Lower leg skin (tissue), 3 donors: ENCODE data around the gene ALPL.

ENCODE experiments used
- CTCF ChIP-seq, 3 donors: fragments of 450-650 bp; IDR thresholded peaks; one replicate each; pipeline ENCODE4 v1.5.1; 2016; ENCODE audit warnings: antibody characterized with exemption in 3 of 3, mild to moderate bottlenecking in 3 of 3, moderate library complexity in 2 of 3
- POLR2A ChIP-seq, 2 donors: fragments of 450-650 bp; IDR thresholded peaks; one replicate each; pipeline ENCODE4 v1.6.1; 2016 to 2017; ENCODE audit warnings: antibody characterized with exemption in 2 of 2, mild to moderate bottlenecking in 1 of 2, moderate library complexity in 1 of 2

DNA sequence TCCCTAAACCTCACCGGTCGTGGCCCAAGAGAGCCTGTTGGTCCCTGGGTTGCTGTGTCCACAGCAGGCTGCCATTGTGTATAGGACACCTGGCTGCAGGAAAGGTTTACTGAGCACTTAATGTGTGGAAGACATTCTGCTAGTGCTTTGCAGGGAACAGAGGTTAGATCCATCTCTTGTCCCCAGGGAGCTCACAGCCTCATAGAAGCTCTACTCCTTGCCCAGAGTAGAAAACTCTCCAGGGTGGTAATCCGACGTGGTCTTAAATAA, 16.9 kb upstream of the ALPL start:
- TF ChIP-seq CTCF (IDR thresholded peaks at IDR 0.05) (no peak), POLR2A (IDR thresholded peaks at IDR 0.05) (no peak)
